NCI-H2107 treated with DMSO at 0.1 percent for 48 hours (cell line): Measurements from ENCODE around the gene NPM3.
A peak's percentile ranks its signal among the peaks of the same experiment; 100 is the strongest.

Experiments used
- DNase-seq: peaks from one replicate; lab custom pipeline; 2025; ENCODE audit not compliant: unreplicated experiment; lab: John Stamatoyannopoulos, UW

Gene NPM3

DNA sequence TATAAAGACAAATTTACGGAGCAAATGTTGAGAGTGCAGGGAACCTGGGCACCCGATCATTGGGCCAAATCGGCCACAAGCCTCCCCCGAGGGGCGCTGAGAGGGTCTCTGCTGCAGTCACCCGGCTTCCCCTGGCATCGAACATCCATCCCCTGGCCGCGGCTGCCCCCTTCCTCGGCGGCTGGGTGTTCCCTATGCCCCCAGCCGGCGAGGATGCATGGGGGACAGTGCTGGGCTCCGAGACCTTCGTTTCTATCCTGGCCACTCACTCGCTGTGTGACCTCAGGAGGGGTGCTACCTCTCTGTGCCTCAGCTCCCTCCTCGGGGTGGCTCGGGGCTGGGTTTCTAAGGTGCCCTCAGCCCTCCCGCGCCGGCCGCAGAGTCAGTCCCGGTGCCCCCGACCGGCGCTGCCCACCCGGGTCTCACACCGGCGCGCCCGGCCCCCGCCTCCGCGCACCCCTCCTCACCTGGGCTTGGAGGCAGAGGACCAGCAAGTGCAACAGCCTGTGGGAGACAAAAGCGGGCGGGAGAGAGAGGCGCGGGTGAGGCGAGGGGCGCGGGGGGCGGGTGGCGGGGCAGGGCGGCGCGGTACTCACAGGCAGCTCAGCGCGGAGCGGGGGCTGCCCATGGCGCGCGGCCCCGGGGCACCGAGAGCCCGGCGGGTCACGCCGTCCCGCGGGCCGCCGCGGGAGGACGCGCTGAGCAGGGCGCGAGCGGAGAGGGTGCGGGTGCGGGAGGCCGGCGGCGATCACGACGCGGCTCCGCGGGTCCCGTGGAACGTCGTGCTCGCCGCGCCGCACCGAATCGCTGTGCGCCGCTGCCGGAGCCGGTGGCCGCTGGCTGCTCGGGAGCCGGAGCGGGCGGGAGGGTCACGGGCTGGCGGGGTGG, 7.7 kb downstream of the NPM3 start, which contains the start of gene FGF8:
TSS of gene FGF8 (minus strand) at position 842 of the 888 bp plus-strand sequence. CDS start at position 628, 214 bp downstream.
- no peak for DNase-seq

DNA sequence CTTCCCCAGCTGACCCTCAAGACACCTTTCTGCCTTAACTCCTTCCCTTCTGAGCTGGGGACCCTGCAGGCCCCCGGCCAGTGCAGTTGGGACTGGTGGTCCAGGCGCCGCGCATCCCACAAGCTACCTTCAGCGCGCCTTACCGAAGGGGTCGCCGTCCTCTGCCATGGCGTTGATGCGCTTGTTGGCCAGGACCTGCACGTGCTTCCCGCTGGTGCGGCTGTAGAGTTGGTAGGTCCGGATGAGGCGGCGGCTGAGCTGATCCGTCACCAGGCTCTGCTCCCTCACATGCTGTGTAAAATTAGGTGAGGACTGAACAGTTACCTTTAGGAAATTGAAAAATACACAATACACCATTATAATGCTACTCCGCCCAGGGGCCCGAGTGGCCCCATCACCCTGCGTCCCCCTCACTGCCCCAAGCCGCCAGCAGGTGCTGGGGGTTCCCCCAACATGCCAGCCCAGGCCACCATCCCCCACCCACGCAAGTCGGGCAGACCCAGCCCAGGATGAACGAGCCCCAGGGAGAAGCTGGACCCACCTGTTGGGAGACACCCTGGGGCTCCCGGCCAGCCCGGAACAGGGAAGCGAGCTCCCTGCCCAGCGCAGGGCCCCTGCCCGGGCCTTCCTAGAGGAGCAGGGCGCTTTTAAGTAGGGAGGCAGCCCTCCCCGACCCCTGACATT, 8.5 kb downstream of the NPM3 start:
- DNase-seq = no peak

DNA sequence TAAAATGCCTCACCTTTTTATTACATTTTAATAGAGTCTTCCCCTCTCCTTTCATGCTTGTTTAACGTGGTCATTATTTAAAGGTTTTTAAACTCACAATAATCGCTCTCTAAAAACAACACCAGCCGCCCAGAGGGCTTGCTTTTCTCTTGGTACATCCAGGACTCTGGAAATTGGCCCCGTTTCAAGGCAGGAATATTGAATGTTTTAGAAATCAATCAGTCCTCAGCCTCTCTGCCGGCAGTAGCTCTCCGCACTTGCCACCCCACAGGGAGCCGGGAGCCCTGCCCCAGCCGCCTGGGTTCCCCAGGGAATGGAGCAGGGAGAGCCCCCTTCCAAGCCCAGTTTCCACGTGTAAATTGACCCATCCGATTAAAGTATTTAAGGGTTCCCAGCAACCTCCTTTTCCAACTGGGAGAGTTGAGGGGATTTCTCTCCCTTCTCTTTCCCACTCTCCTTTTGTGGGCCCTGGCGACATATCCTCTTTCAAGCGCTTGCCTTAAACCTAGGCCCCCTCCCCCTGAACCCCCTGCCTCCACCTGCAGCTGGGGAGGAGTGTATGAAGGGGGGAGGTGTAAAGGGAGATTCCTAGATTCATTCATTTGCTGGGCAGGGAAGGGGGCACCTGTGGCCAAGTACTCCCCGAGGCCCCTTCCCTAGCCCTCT, 9.2 kb downstream of the NPM3 start:
- no peak for DNase-seq

DNA sequence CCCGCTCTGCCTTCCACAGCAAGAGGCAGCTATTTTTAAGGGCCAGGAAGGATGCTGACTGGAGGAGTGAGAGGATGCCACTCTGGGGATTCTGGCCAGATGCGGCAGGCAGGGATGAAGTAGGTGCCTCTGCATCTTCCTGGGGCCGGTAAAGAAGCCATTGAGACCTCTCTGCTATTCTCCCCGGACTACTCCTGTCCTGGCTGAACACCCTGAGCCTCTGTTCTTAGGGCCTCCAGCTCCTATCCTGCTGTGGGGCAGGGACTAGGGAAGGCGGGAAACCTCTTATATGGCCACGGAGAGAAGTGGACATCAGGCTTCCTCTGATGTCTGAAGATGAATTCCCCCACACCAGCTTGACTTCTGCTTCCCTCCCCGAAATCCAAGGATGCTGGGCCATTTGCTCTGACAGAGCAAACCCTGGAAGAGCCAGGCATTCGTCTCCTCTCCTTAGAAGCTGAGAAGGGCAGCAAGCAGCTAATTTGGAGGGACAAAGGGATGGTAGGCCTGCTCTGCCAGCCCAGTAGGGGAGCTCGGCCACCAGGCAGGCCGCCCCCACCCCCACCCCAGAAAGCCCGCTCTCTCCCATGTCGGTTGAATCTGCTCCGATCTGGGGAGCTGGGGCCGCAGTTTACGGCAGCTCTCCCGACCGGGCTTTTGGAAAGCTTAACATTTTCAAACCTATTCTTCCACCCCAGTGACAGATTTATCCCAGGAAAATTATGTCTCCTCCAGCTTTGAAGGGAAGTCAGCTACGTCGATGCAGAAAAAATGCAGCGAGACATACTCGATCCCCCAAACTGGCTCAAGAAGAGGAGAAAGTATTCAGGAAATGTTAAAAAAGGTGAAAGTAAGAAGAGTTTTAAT, 10.1 kb downstream of the NPM3 start:
- DNase-seq = no peak

DNA sequence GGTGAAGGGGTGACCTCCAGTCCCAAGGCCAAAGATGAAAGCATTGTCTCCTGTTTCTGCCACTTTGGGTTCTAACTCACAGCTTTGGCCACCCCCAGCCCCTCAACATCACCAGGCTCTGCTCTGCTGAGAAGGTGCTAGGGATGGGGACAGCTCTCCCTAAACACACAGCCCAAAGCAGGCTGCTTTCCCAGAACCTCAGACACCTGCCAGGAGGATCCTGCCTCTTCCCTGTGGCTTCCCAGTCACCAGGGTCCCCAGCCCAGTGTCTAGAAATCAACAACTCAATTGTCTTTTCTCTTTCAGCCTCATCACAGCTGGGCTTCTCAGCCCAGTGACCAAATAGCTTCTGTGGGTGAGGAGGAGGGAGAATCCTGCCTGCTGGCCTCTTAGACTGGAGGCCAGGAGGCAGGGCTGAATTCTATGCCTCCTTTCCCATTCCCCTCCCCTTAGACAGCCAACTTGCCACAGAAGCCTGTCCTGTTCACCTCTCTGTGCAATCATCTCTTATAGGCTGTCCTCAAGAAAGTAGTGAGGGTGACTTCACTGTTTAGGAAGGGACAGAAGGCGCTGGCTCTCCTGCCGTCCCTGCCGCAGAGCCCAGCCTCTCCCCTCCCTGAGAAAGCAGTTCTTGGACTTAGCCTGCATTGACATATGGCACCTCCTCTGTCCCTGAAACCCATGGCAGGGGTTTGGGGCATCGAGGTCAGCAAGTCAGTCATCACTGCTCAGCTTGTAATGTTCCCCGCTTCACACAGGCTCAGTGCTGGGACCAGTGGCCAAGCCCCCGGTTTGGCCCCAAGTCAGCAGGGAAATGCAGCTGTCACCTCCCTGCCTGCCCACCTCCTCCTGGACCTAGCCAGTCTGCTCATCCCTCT, 11.0 kb downstream of the NPM3 start:
- no peak for DNase-seq

DNA sequence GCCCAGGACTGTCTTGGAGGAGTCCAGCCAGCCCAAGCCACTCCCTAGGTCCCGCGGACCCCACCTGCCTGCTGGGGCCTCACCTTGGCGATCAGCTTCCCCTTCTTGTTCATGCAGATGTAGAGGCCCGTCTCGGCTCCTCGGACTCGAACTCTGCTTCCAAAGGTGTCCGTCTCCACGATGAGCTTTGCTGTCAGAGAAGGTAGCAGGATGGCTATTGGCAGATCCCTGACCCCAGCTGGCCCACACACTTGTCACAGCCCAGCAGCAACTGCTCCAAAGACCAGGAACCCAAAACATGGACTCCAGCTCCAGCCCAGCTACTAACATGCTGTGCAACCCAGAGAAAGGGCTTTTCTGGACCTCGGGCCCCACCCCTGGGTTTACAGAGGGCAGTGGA, 11.9 kb downstream of the NPM3 start:
- DNase-seq = no peak

DNA sequence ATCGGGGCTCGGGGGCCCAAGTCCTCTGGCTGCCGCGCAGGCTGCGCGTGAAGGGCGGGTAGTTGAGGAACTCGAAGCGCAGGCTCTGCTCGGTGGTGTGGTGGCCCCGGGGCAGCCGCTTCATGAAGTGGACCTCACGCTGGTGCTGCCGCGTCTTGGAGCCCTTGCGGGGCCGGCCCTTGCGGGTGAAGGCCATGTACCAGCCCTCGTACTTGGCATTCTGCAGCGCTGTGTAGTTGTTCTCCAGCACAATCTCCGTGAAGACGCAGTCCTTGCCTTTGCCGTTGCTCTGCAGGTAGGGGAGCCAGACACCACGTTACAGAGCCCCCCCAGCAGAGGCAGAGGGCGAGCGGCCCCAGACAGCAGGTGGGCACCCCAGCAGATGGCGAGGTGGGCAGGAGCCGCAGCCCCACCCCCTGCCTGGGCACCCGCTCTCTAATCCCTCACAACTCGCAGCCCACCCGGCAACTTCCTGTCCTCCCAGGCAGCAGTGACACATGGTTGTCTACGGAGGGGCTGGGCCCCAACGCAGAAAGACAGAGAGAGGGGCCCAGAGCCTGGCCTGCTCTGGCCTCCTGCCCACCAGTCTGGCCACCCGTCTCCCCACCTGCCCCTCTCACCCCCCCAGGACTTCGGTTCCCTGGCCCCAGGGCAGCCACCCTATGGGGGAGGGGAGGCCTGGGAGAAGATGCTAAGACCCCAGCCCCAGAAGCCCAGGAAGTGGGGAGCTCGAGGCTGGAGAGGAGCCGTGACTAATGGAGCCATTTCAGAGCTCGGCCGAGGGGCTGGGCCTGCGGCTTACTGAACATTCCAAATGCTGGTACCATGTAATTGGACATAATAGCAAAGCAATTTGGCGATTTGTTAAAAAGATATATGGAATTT, 12.7 kb downstream of the NPM3 start:
- no peak for DNase-seq

DNA sequence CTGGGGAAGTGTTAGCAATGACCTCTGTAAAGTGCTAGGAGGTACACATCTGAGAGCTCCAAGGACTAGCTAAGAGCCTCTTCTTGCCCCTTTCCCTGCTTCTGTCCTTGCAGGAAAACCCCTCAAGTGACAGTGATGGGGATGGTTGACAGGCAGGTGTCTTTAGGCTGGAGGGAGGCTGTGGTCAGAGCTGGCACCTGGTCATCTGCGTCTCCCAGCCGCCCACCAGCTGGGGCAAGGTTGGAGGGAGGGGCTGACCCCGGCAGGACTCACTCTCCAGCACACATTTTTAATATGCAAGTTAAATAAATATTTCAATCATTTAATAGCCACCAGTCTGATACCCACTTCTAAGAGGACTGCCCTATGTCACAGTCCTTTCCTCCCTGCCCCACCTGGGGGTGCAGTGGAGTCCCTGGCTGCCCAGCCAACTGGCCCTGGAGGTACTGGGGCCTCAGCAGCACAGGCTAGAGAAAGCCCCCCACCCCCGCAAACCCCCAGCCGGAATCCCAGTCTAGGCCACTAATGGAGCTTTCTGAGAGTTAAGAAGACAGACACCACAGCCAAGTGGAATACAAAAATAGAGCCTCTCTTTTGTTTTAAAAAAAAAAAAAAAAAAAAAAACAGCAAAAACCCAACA, 13.6 kb downstream of the NPM3 start:
- DNase-seq = no peak

DNA sequence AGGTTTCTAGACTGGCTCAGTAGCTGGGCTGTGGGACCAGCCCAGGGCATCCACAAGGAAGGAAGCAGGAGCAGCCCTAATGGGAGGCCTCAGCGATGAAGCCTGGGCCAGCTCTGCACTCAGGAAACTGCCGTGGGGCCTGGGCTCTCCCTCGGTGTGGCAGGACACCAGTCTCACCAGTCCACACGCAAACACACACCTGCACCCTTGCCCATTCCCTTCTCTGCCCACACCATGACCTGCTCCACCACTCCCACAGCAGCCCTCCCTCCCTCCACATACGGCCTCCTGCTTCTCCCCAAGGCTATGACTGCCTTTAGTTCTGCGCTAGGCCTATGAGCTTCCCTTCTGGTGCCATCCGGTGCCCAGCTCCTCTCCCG, 14.5 kb downstream of the NPM3 start:
- no peak for DNase-seq

DNA sequence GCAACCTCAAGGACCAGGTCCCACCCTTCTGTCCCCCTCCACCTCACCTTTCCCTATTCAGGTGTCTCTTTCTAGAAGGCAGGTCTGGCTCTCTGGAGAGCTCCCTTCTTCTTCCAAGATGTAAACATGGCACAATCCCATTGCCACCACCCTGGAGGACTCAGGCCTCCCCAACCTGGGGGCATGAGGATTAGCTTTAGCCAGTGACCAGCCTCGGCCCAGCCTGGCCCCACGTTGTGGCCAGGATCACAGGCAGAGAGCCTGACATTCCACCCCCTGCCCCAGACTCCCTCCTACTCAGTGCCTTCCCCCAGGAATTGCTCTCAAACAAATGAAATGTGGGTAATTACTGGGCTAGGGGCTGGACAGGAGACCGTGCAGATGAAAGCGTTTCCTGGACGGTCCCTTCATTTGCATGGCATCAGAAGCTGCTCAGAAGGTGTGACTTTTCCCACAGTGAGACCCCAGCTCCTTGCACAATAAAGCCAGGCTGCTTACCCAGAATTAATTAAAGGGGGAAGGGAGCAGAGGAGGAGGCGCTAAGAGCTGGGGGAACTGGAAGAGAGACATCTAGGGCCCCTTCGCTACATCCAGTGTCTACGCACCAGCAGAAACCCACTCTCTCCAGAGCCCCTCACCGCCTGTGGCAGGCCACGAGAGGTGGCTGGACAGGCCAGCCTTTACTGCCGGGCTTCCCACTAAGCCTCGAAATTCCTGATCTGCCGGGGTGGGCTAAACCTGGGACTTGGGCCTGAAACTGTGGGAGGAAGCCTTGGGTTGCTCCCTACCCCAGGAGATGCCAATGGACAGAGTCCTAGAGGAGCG, 15.1 kb downstream of the NPM3 start:
- no peak for DNase-seq

DNA sequence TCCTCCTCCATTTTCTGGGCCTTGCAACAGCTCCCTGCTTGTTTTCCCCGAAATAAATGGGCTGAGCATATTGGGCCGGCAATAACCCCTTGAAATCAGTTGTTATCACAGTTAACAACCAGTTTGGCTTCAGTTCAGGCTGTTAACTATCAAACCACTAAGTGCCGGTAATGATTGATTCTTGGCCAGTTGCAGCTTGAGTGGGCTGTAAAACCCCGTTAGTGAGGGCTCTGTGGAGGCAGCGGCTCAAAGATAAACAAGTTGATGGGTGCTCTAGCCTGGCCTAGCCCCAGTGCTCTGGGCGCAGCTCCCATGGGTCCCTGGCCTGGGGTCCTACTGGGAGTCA, 15.7 kb downstream of the NPM3 start:
- peak; percentile 12 for DNase-seq

DNA sequence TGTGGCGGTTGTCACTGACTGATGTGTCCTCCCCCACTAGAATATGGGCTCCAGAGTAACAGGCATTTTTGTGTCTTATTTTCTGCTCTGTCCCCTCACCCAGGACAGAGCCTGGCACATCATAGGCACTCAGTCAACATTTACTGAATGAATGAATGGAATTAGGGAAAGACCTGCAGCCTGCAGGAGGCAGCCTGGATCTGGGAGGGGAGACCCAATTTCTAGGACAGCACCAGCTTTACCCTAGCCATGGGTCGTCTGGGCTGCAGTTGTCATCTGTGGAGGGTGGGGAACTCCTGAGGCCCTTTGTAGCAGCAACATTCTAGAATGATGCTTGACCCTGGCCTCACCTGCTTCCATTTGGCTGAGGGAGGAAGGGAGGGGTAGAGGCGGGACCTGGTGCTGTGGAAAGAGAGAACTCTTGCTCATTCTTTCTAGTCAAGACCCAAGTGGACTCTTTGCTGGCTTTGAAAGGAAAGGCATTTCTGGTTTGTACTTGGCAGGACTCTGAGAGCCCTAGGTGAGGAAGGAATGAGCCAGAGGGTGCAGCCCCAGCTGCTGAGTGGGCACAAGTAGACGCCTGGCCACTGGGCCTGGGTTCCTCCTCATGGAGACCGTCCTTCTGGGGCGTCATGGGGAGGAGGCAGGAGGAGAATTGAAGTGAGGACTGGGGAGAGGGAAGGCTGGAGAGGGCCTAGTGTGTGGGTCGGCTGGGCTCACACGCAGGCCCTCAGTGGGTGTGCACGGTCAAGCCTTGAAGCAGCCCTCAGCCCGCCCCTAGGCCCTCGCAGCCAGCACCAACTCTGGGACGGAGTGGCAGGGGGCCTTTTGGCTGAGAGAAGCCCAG, 16.3 kb downstream of the NPM3 start:
- DNase-seq = no peak

DNA sequence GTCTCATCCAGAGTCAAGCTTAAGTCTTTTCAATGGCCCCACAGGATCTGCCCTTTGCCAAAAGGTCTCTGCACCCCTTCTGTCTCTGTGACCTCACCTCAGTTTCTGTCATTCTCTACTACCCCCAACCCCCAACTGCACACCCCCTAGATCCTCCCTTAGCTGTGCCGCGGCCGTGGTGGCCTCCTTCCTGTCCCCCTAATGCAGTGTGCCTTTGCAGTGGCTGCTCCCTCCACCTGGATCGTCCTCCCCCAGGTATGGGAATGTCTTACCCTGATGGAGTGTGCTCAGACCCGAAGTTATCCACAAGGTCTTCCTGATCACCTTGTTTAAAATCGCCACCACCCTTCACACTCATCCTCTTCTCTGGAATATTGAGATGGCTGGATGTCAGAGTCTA, 16.9 kb downstream of the NPM3 start:
- no peak for DNase-seq

DNA sequence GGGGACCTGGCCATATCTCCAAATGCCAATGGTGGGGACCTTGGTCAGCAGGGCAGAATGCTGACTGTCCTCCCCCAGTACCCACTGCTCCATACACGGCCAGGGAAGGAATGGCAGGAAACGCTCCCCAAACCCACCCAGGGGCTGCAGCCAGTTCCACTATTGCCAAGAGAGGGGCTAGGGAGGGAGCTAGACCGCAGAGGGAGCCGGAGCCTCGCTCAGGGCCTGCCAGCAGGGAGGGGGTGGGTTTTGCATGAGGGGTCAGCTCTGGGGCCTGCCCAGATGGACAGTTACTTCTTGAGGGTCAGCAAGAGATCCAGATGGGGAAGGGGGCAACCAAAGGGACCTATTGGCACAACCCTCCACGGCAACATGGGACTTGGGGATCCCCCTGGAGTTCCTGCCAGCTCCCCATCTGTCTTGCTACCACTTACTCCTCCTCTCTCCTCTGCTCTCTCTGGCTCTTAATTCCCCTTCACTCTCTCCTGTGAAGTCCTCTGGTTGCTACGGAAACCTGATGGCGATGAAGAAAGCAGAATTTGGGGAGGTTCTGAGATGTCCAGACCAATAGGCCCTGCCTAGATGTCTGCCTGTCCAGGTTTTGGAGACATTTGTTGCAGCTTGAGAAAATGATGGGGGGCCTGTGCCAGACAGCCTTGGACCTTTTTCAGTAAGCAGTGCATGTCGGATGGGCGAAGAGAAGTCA, 20.0 kb downstream of the NPM3 start:
- DNase-seq = no peak

DNA sequence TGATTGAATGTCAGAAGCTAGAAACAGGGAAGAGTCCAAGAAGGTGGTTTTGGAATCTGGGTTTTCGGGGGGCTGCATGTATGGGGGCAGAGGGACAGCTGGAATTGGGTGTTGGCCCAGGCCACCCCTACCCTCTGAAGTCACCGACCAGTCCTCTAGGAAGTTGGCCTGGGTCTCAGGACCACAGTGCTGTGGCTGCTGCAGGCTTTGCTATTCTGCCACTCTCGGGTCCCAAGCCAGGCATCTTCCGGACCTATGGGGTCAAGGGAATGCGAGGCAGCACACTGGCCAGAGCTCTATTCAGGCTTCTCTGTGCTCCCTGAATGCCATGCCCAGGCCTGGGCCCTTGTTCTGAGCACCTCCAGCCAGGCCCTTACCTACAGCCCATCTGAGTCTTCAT, 20.5 kb downstream of the NPM3 start:
- no peak for DNase-seq

DNA sequence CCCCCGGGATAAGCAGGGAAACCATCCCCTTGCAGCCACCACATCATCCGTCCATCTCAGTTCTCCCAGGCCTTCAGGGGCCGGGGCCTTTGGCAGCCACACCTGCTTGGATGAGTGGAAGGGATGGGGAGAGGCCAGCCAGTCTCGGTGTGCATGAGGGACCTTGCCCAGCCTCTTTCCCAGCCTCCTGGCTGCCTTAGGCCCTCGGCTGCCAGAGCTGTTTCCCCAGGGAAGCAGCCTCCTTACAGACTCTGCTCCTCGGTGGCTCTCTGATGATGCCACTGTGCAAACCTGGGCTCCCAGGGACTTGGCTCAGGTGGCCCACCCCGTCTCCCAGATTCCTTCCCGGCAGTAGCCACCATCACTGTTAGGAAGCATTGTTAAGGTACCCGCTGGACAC, 22.0 kb downstream of the NPM3 start:
- no peak for DNase-seq
